ENCODE results near the gene LCT. TPM values are rescaled to one million over a fixed set of nuclear protein-coding genes. Genes with fewer than 3 reads are reported as not detected.
"Not testable (repeated sequence)": the region's sequence is repeated elsewhere in the genome, so short reads cannot be mapped to it uniquely, and the experiment has no call there.

LCT gene
- total RNA-seq, 1 donor from 2014 or later: not detected

DNA sequence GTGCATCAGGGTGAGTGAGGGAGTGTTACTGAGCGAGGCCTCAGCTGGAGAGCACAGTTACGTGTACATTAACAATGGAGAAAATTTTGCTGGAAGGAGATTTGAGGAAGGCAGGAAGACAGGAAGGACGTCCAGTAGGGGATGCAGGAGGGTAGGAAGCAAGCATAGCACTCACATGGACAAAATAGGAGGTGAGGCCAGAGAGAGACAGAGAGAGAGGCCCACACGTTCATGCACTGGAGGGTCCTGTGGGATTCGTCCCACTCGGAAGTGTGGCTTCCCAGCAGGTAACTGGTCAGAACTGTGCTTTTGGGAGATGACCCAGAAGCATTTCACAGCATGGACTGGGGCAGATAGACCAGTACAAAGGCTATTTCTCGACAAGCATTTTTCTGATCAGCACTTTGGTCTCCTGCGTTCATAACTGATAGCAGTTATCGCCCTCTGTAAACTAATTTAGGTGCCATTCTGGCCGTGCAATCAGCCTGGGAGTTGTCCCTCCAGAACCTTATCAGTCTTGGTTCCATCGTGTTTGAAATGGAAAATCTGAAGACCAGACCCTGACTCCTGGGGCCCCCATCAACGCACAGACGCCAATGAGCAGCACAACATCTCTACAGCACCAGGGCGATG is 5.7 kb downstream of the LCT start:
- DNase-seq: no peak

GRCh38 chr2:135829378-135830135 is 7.4 kb downstream of the LCT start:
- no peak for DNase-seq

GRCh38 chr2:135826544-135826943 is 10.4 kb downstream of the LCT start:
- DNase-seq: no peak

GRCh38 chr2:135825550-135826176 is 11.3 kb downstream of the LCT start:
- DNase-seq: peak; percentile 42

GRCh38 chr2:135825131-135825530 is 11.9 kb downstream of the LCT start:
- no peak for DNase-seq

- DNase-seq: no peak
Measured at GRCh38 chr2:135822855-135823254, 14.1 kb downstream of the LCT start.

DNA sequence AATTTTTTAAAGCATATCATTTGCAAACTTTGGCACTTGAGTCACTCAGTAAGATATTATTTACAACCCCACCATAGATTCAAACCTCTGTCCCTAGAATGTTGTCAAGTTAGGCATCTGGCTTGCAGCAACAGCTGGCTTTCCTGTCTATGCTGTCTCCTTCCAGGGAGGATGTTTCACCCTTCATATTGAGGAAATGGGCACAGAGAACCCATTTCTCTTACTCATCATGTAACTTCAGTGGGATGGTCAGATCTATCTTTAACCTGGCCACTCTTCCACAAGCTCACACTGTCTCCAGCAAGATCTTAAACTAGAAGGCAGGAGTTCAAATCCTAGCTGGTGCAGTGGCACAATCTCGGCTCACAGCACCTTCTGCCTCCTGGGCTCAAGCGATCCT is 15.8 kb downstream of the LCT start:
- no peak for DNase-seq

DNA sequence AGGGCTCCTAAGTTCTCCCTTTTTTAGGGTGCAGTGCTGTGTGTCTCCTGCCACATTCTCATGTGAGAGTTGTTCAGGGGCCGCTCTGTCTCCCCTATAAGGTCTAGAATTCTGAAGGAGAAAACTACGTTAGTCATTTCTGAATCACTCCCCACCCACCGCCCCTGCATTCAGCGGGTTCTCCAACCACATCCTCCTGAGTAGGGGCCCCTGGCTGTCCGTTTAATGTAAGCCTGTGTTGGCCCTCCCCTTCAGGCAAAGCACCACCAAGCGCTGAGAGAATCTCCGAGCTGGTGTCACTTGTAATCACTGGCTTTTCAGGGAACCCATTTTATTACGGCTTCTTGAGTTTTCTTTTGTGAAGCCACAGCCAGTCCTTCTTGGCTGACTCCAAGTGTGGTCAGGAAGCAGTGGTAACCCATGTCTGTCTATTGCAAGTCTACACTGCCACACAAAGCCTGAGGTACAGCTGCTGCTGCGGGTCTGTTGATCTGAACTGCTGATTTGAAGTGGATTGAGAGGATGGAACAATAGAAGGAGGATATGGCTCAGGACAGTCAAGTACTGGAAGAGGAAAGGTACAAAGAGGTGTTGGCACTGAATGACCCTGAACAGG is 16.9 kb downstream of the LCT start:
- DNase-seq: no peak

DNA sequence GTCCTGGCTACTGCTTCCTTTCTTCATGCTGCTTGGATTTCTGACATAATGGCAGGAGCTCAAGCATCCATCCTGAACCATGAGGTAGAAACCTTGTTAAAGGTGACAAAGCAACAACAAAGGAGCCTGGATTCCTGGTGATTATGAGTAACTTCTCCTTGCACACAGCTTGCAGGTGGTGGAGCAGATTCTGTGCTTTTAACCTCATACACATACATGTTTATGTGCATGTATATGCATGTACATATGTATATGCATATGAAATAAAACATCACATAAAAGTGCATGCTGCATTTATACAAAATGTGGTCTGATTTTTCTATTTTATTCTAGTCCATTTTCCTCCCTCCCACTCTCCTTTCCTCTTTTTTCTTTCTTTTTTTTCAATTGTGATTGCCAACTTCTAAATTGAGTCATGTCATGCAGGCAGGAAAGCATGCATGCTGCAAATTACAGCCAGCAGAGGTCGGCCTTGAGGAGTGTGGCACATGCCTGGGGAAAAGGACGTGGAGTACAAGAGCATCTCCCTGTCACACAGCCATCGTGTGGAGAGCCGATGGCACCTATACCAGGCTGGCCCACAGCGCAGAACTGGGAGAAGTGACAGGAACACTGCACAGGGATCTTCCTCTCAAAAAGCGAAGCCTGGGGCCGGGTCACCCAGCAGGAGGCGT is 17.9 kb downstream of the LCT start:
- DNase-seq: no peak

- DNase-seq: no peak
Measured at GRCh38 chr2:135817951-135818350, 19.0 kb downstream of the LCT start.

- no peak for DNase-seq
Measured at GRCh38 chr2:135817466-135817865, 19.5 kb downstream of the LCT start.

GRCh38 chr2:135815269-135815668 is 21.7 kb downstream of the LCT start:
- no peak for DNase-seq

DNA sequence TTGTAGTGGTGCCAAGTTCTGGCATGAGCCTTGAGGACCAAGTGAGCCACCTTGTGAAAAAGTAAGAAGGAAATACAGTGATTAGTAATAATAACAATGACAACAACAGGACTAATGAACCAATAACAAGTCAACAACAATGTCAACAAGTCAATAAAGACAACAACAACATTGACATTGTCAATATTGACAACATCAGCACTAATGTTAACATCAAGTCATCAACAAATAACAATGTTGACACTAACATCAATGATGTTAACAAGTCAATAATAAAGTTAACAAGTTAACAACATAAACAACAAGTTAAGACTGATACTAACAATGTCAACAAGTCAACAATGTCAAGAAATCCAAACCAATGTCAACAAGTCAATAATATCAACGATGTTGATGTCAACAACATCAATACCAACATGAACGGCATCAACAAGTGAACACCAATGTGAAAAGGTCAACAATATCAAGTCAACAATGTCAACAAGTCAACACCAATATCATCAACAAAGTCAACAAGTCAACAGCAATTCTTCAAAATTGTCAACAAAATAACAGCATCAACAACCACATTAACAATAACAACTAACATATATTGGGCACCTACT is 24.0 kb downstream of the LCT start:
- DNase-seq: no peak

DNA sequence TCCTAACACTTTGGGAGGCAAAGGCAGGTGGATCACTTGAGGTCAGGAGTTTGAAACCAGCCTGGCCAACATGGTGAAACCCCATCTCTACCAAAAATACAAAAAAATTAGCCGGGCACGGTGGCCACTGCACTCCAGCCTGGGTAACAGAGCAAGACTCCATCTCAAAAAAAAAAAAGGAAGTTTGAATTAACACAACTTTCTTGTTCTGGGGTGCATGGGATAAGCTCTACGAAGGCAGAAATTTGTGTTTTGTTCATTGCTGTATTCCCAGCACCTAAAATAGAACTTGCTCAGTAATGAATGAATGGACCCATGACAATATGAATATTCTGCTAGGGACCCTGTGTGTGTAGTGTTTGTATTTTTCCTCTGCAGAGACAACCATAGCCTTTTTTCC is 29.1 kb downstream of the LCT start:
- DNase-seq: not testable (repeated sequence)

GRCh38 chr2:135803278-135803677 is 33.7 kb downstream of the LCT start:
- no peak for DNase-seq

GRCh38 chr2:135802350-135802749 is 34.6 kb downstream of the LCT start:
- no peak for DNase-seq

DNA sequence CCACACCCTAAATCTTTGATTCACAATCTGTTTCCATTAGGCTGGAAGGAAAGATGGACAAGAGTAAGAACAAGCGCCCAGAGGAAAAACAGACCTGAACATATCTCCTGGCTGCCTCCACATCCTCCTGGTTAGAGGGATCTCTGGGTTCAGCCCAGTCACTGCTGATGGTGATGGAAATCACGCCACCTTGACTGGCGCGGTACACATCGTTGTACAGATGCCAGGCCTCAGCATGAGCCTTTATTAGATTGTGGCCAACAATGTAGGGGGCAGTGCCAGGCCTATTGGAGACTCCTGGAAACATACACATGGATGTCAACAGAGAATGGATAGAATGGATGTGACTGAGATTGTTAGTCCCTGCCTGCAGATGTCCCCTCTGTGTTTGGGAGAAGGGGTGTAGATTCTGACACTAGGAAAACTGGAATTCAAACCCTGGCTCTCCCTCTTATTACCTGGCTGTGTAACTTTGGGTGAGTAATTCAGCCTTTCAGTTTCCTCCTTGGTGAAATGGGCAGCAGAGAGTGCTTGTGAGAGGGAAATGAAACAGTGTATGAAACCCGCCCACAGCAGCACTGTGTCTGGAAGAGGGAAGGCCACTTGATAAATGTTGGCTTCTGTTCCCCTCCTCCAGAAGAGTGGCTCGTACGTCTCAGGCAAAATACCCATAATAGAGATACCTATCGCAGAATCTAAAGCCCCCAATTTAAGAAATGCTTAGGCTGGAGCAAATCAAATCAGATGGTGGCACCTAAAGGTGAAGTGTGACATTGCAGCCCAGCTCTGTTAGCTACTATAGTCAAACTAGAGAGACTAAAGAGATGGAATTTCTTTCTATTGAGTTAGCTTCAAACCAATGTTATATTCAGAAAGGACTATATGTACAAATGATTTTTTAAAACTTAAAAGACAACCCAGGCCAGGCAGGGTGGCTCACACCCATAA is 36.2 kb downstream of the LCT start:
- DNase-seq: no peak

- DNase-seq: no peak
Measured at GRCh38 chr2:135799738-135800137, 37.2 kb downstream of the LCT start.

GRCh38 chr2:135798762-135799161 is 38.2 kb downstream of the LCT start:
- no peak for DNase-seq

GRCh38 chr2:135798275-135798705 is 38.7 kb downstream of the LCT start:
- DNase-seq: no peak
